SK-N-MC (cell line): Measurements from ENCODE around the gene CLCNKA.

Source experiments
- EZH2 ChIP-seq: fragments of 200-600 bp; sonication (generic); IDR thresholded peaks from one replicate; pipeline ENCODE4 v1.6.1; 2017; ENCODE audit warnings: antibody characterized with exemption
- FOXP2 ChIP-seq: optimal IDR thresholded peaks from 2 replicates; pipeline ENCODE3; 2011; ENCODE audit warnings: mild to moderate bottlenecking, moderate library complexity; ENCODE audit not compliant: insufficient read depth; ENCODE audit errors: extremely low read length, control extremely low read depth
- POLR2AphosphoS5 ChIP-seq: IDR thresholded peaks from 2 replicates; pipeline ENCODE4 v1.6.1; 2012; ENCODE audit warnings: mild to moderate bottlenecking, low read depth, low read length, borderline replicate concordance

GRCh38 chr1:16018308-16018707, 3.5 kb upstream of the CLCNKA start:
- TF ChIP-seq EZH2 (no peak), POLR2AphosphoS5 (no peak), FOXP2 (no peak)
